ENCODE results near the gene PLA2G12B. TPM values are rescaled to one million over a fixed set of nuclear protein-coding genes. Genes with fewer than 3 reads are reported as not detected.
A peak's percentile ranks its signal among the peaks of the same experiment; 100 is the strongest.

The PLA2G12B gene
- total and polyA plus RNA-seq, 2 of the 8 experiments (the other 6 are each of a cell fraction or from before 2014, with no cell fraction given) = not detected

GRCh38 chr10:72981028-72981881, 26.6 kb upstream of the PLA2G12B start:
- Histone ChIP-seq H3K79me1 (ENCODE audit: low read depth, low read length) (no peaks in the 10 kb centered on the region), H3K4me3 (ENCODE audit: extremely low read depth in 1 of 4, insufficient read depth in 2 of 4, low read depth in 3 of 4, low read length in 4 of 4) (no peak overlapping the region), H3K23me2 (ENCODE audit: low read depth, low read length) (peaks cover 3% of the 10 kb centered on the region; the same call in 1 of the 2 replicates), H2BK15ac (ENCODE audit: low read length) (no peak overlapping the region), H3K36me3 (ENCODE audit: control insufficient read depth in 2 of 4, insufficient read depth in 4 of 4, low read length in 3 of 4) (peaks cover 0 to 2% (median under 1%) of the 10 kb centered on the region in 4 experiments; a peak in 1 of 8 replicates), H4K91ac (replicated peaks; ENCODE audit: insufficient read length, low read length) (no peak overlapping the region), H4K20me1 (replicated peaks in 1 of 2; ENCODE audit: control insufficient read depth in 1 of 2, insufficient read depth in 2 of 2, low read length in 2 of 2) (no peaks in the 10 kb centered on the region), H3K9me3 (ENCODE audit: insufficient read depth in 2 of 2, low read depth in 1 of 2, low read length in 1 of 2) (peaks cover 0 to 15% of the 10 kb centered on the region in 2 experiments; a peak in 1 of 4 replicates), H4K5ac (ENCODE audit: insufficient read length, low read depth, low read length) (no peak overlapping the region), H3K56ac (replicated peaks; ENCODE audit: insufficient read length, low read depth, low read length) (no peak overlapping the region), H3K27me3 (replicated peaks in 1 of 4; ENCODE audit: control insufficient read depth in 3 of 4, extremely low read depth in 1 of 4, insufficient read depth in 3 of 4, low read length in 3 of 4) (no peaks in the 10 kb centered on the region), H3K9ac (replicated peaks in 1 of 4; ENCODE audit: extremely low read depth in 1 of 4, low read depth in 3 of 4, low read length in 3 of 4) (no peak overlapping the region), H3K14ac (ENCODE audit: insufficient read length) (no peak overlapping the region), H2AK5ac (ENCODE audit: low read depth, low read length) (no peak overlapping the region), H2BK5ac (ENCODE audit: low read depth, low read length) (no peak overlapping the region), H3K4me2 (ENCODE audit: insufficient read depth in 1 of 2, low read depth in 2 of 2, low read length in 2 of 2) (no peak overlapping the region), H3K18ac (ENCODE audit: extremely low read depth, low read length) (no peak overlapping the region), H2BK12ac (ENCODE audit: low read depth, low read length) (0 out of 2 replicates have a peak overlapping the region, but pooled peaks have one; percentile 2), H3K79me2 (ENCODE audit: control insufficient read depth in 1 of 2, insufficient read depth in 2 of 2, low read length in 2 of 2) (no peaks in the 10 kb centered on the region), H2AFZ (ENCODE audit: low read length) (no peak overlapping the region), H4K8ac (ENCODE audit: extremely low read depth, insufficient read depth, low read length) (no peak overlapping the region), H3K4ac (replicated peaks; ENCODE audit: insufficient read length, low read depth, low read length) (no peak overlapping the region), H3K4me1 (replicated peaks in 1 of 4; ENCODE audit: control insufficient read depth in 3 of 4, insufficient read depth in 4 of 4, low read length in 3 of 4) (no peaks in the 10 kb centered on the region), H3K23ac (ENCODE audit: insufficient read length) (no peak overlapping the region), H2BK20ac (ENCODE audit: low read length) (no peak overlapping the region), H2BK120ac (replicated peaks; ENCODE audit: low read depth, low read length) (no peak overlapping the region), H3K27ac (ENCODE audit: low read depth, low read length) (no peak overlapping the region)
- ChIA-PET POLR2A (ENCODE audit: partially characterized antibody) (interaction anchor here (0.5 to 0.6 kb wide), 3 partner anchors 17 to 576 kb away, joined by 3 read pairs; no protein-coding TSS in a partner anchor), CTCF (ENCODE audit: partially characterized antibody) (interaction anchor here (0.6 to 1.8 kb wide), 4 partner anchors 10 to 618 kb away, joined by 3 to 6 read pairs (median 3); no protein-coding TSS in a partner anchor)
- TF ChIP-seq RBBP5 (IDR thresholded peaks at IDR 0.05; ENCODE audit: borderline replicate concordance, low read depth, low read length) = no peak
- peak in 1 of 3 experiments; percentile 1; a peak in 1 of 4 replicates for TF ChIP-seq CTCF (IDR thresholded peaks at IDR 0.05; ENCODE audit: control extremely low read depth in 1 of 3, insufficient read depth in 1 of 3, low read depth in 1 of 3, low read length in 3 of 3)
- 96% methylated on average over 4 of the region's 4 CpGs; no CpG with 5 or more reads in 1 of the 2 experiments for WGBS, 2 experiments (ENCODE audit: extremely low coverage in 1 of 2, insufficient coverage in 1 of 2, insufficient read length in 1 of 2, insufficient replicate concordance in 2 of 2, low coverage in 1 of 2, low lambda C conversion rate in 2 of 2, missing lambda C conversion rate in 1 of 2)
- DNase-seq (ENCODE audit: low read depth in 1 of 2, low spot score in 2 of 2) (no peak), FAIRE-seq (no peak)

Measured in H1 (cell line).